Measurements from ENCODE around the gene EXOC3L4.

- TF ChIP-seq BCLAF1 (IDR thresholded peaks at IDR 0.05; ENCODE audit: borderline replicate concordance in 1 of 2, control insufficient read depth in 1 of 2, low read depth in 2 of 2, low read length in 1 of 2) (no peak), TARDBP (IDR thresholded peaks at IDR 0.05) (no peak), CTCF (IDR thresholded peaks at IDR 0.05 in 2 of 3, conservative IDR thresholded peaks at IDR 0.05 in 1 of 3; ENCODE audit: insufficient read depth in 2 of 3, low read depth in 1 of 3, low read length in 3 of 3) (no peak), FOXM1 (IDR thresholded peaks at IDR 0.05; ENCODE audit: low read depth) (no peak), FOXM1 (CRISPR knock-in tag; IDR thresholded peaks at IDR 0.05; ENCODE audit: low read depth) (no peak), SPI1 (IDR thresholded peaks at IDR 0.05; ENCODE audit: borderline replicate concordance, low read depth, low read length) (no peak), SREBF2 (CRISPR knock-in tag; IDR thresholded peaks at IDR 0.05) (no peak), CHD1 (IDR thresholded peaks at IDR 0.05; ENCODE audit: low read length) (no peak), BRD9 (IDR thresholded peaks at IDR 0.05; ENCODE audit: low read depth, partially characterized antibody) (no peak), NBN (IDR thresholded peaks at IDR 0.05; ENCODE audit: low read depth) (no peak), SP1 (CRISPR knock-in tag; IDR thresholded peaks at IDR 0.05) (no peak)
Measured at GRCh38 chr14:103144085-103144484, 49.6 kb downstream of the EXOC3L4 start.
